ENCODE measurements around the gene ACAD8. TPM values are rescaled to one million over a fixed set of nuclear protein-coding genes. Genes with fewer than 3 reads are reported as not detected.

Gene ACAD8
- total and polyA plus RNA-seq, 2 of the 8 experiments (the other 6 are each of a cell fraction or from before 2014, with no cell fraction given): 45.8 to 52.7 TPM

DNA sequence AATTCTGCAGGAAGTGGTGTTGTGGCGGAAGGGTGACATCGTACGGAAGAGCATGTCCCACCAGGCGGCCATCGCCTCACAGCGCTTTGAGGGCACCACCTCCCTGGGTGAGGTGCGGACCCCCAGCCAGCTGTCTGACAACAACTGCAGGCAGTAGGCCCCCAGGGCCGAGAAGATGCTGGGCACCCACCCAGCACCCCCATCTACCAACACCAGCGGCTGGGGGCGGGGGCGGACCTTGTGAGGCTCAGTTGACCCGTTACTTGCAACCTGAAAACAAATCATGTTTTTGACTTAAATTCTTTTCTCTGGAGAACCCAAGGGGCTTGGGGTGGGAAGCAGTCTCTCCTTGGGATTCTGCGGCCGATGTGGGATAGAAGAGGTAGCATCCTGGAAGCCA is 7.9 kb upstream of the ACAD8 start (continued):
- TF ChIP-seq, protein P1, sequence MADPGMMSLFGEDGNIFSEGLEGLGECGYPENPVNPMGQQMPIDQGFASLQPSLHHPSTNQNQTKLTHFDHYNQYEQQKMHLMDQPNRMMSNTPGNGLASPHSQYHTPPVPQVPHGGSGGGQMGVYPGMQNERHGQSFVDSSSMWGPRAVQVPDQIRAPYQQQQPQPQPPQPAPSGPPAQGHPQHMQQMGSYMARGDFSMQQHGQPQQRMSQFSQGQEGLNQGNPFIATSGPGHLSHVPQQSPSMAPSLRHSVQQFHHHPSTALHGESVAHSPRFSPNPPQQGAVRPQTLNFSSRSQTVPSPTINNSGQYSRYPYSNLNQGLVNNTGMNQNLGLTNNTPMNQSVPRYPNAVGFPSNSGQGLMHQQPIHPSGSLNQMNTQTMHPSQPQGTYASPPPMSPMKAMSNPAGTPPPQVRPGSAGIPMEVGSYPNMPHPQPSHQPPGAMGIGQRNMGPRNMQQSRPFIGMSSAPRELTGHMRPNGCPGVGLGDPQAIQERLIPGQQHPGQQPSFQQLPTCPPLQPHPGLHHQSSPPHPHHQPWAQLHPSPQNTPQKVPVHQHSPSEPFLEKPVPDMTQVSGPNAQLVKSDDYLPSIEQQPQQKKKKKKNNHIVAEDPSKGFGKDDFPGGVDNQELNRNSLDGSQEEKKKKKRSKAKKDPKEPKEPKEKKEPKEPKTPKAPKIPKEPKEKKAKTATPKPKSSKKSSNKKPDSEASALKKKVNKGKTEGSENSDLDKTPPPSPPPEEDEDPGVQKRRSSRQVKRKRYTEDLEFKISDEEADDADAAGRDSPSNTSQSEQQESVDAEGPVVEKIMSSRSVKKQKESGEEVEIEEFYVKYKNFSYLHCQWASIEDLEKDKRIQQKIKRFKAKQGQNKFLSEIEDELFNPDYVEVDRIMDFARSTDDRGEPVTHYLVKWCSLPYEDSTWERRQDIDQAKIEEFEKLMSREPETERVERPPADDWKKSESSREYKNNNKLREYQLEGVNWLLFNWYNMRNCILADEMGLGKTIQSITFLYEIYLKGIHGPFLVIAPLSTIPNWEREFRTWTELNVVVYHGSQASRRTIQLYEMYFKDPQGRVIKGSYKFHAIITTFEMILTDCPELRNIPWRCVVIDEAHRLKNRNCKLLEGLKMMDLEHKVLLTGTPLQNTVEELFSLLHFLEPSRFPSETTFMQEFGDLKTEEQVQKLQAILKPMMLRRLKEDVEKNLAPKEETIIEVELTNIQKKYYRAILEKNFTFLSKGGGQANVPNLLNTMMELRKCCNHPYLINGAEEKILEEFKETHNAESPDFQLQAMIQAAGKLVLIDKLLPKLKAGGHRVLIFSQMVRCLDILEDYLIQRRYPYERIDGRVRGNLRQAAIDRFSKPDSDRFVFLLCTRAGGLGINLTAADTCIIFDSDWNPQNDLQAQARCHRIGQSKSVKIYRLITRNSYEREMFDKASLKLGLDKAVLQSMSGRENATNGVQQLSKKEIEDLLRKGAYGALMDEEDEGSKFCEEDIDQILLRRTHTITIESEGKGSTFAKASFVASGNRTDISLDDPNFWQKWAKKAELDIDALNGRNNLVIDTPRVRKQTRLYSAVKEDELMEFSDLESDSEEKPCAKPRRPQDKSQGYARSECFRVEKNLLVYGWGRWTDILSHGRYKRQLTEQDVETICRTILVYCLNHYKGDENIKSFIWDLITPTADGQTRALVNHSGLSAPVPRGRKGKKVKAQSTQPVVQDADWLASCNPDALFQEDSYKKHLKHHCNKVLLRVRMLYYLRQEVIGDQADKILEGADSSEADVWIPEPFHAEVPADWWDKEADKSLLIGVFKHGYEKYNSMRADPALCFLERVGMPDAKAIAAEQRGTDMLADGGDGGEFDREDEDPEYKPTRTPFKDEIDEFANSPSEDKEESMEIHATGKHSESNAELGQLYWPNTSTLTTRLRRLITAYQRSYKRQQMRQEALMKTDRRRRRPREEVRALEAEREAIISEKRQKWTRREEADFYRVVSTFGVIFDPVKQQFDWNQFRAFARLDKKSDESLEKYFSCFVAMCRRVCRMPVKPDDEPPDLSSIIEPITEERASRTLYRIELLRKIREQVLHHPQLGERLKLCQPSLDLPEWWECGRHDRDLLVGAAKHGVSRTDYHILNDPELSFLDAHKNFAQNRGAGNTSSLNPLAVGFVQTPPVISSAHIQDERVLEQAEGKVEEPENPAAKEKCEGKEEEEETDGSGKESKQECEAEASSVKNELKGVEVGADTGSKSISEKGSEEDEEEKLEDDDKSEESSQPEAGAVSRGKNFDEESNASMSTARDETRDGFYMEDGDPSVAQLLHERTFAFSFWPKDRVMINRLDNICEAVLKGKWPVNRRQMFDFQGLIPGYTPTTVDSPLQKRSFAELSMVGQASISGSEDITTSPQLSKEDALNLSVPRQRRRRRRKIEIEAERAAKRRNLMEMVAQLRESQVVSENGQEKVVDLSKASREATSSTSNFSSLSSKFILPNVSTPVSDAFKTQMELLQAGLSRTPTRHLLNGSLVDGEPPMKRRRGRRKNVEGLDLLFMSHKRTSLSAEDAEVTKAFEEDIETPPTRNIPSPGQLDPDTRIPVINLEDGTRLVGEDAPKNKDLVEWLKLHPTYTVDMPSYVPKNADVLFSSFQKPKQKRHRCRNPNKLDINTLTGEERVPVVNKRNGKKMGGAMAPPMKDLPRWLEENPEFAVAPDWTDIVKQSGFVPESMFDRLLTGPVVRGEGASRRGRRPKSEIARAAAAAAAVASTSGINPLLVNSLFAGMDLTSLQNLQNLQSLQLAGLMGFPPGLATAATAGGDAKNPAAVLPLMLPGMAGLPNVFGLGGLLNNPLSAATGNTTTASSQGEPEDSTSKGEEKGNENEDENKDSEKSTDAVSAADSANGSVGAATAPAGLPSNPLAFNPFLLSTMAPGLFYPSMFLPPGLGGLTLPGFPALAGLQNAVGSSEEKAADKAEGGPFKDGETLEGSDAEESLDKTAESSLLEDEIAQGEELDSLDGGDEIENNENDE (IDR thresholded peaks at IDR 0.05; ENCODE audit: insufficient replicate concordance, low read length): no peak
- TF ChIP-seq CBX8 (IDR thresholded peaks at IDR 0.05; ENCODE audit: borderline replicate concordance, low read depth, low read length) (no peak), TBP (IDR thresholded peaks at IDR 0.05; ENCODE audit: low read depth, low read length) (no peak), MAX (IDR thresholded peaks at IDR 0.05) (no peak), POU5F1 (IDR thresholded peaks at IDR 0.05; ENCODE audit: low read depth, low read length) (no peak), BRCA1 (IDR thresholded peaks at IDR 0.05; ENCODE audit: low read depth, low read length) (no peak)

Data from H1 (cell line).